ENCODE measurements around the gene ADAMTS12.

ADAMTS12 gene

GRCh38 chr5:33531824-33532223 is 360.0 kb downstream of the ADAMTS12 start:
- TF ChIP-seq CTCF (IDR thresholded peaks at IDR 0.05; ENCODE audit: low read depth, low read length), result no peak

GRCh38 chr5:33531037-33531298 is 360.8 kb downstream of the ADAMTS12 start:
- no peak for TF ChIP-seq CTCF (IDR thresholded peaks at IDR 0.05; ENCODE audit: low read depth, low read length)
- DNase-seq (ENCODE audit: extremely low read depth, low read depth), result no peak

More at GRCh38 chr5:33531824-33532223, 360.0 kb downstream of the ADAMTS12 start:
- DNase-seq (ENCODE audit: extremely low read depth, low read depth), result no peak

- DNase-seq (ENCODE audit: extremely low read depth, low read depth), result no peak
- TF ChIP-seq CTCF (IDR thresholded peaks at IDR 0.05; ENCODE audit: low read depth, low read length), result no peak
These were observed 361.4 kb downstream of the ADAMTS12 start for GRCh38 chr5:33530183-33531036.

- TF ChIP-seq CTCF (IDR thresholded peaks at IDR 0.05; ENCODE audit: low read depth, low read length), result no peak
- DNase-seq (ENCODE audit: extremely low read depth, low read depth), result no peak
These were observed 364.1 kb downstream of the ADAMTS12 start for GRCh38 chr5:33527696-33528095.

- no peak for TF ChIP-seq CTCF (IDR thresholded peaks at IDR 0.05; ENCODE audit: low read depth, low read length)
- DNase-seq (ENCODE audit: extremely low read depth, low read depth), result no peak
These were observed 365.0 kb downstream of the ADAMTS12 start for GRCh38 chr5:33526755-33527154.

GRCh38 chr5:33524476-33524875 is 367.3 kb downstream of the ADAMTS12 start:
- DNase-seq (ENCODE audit: extremely low read depth, low read depth), result no peak
- TF ChIP-seq CTCF (IDR thresholded peaks at IDR 0.05; ENCODE audit: low read depth, low read length), result no peak

- TF ChIP-seq CTCF (IDR thresholded peaks at IDR 0.05; ENCODE audit: low read depth, low read length), result no peak
- no peak for DNase-seq (ENCODE audit: extremely low read depth, low read depth)
These were observed 368.5 kb downstream of the ADAMTS12 start for GRCh38 chr5:33523208-33523771.
